CD4-positive, alpha-beta T cell treated with Interleukin-6 at 100 ng/mL for 8 hours (primary cell): Measurements from ENCODE around the gene TRIM33.

Experiments
- DNase-seq: peaks from one replicate; pipeline ENCODE4 v3.0.0-alpha.2; 2020; ENCODE audit warnings: mixed read lengths, low spot score

Gene TRIM33

GRCh38 chr1:114350731-114351445, 160.1 kb downstream of the TRIM33 start:
- DNase-seq = no peak

GRCh38 chr1:114349891-114350605, 161.0 kb downstream of the TRIM33 start:
- no peak for DNase-seq

GRCh38 chr1:114347431-114348209, 163.4 kb downstream of the TRIM33 start:
- DNase-seq = no peak

GRCh38 chr1:114346480-114347029, 164.4 kb downstream of the TRIM33 start:
- DNase-seq = peak; percentile 94

DNA sequence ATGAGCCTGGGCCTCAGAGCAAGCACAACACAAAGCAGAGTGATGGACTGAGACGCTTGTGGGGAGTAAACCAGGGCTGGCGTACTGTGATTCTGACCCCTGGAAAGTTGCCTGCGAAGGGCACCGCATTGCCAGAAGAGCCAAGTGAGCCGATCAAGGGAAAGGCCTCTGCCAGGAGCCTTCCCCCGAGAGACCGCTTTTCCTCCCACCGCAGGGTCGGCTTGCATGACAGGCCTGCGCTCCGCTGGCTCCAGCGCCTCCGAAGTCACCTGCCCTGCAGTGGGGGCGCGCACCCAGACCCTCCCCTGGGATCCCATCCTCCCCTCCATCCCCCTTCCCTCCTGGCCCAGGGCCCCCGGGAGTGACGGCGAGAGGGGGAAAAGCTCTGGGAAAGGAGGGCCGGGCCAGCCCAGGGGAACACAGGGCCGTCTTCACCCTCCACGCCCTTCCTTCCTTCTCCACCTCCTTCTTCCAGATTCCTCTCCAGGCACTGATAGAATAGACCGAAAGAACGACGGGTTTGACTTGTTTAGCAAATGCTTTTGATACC, 165.0 kb downstream of the TRIM33 start:
- no peak for DNase-seq

DNA sequence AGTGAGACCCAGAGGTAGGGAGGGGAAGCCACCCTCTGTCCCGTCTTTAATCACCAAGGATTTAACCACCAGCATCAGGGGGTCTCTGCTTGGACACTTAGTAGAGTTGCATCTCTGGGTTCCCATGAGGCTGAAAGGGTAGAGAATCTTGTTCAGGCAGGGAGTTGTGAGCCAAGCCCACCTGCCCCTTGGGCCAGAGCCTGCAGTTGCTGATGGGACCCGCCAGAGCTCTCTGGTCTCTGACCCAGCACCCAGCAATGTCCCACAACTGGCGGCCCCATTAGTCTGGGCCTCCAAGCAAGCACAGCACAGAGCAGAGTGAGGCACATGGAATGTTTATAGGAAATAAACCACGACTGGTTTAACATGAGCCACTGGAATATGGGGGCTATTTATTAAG, 166.3 kb downstream of the TRIM33 start:
- no peak for DNase-seq
